ENCODE measurements around the gene TBCEL.

DNA sequence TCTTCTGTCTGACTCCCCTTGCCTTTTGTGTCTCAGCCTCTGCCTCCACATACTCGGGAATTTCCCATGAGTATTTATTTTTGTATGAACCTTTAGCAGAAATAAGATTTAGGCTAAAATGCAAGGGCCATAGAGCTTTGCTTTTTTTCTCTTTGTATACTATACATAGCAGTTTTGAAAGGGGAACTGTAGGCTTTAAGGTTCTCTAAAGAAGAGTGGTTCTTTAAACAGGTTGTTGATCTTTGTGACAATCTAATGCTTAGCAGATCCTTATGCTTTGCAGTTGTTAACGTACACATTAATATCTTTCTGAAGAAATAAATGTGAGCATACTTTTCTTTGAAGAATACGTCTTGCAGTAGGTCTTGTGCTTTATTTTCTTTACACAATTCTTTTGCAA, 35.0 kb downstream of the TBCEL start:
- TF ChIP-seq, protein P1, sequence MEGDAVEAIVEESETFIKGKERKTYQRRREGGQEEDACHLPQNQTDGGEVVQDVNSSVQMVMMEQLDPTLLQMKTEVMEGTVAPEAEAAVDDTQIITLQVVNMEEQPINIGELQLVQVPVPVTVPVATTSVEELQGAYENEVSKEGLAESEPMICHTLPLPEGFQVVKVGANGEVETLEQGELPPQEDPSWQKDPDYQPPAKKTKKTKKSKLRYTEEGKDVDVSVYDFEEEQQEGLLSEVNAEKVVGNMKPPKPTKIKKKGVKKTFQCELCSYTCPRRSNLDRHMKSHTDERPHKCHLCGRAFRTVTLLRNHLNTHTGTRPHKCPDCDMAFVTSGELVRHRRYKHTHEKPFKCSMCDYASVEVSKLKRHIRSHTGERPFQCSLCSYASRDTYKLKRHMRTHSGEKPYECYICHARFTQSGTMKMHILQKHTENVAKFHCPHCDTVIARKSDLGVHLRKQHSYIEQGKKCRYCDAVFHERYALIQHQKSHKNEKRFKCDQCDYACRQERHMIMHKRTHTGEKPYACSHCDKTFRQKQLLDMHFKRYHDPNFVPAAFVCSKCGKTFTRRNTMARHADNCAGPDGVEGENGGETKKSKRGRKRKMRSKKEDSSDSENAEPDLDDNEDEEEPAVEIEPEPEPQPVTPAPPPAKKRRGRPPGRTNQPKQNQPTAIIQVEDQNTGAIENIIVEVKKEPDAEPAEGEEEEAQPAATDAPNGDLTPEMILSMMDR (IDR thresholded peaks at IDR 0.05) = no peak
- no peak for TF ChIP-seq POLR2A (IDR thresholded peaks at IDR 0.05)
